ENCODE measurements around the gene PLAGL2. TPM values are rescaled to one million over a fixed set of nuclear protein-coding genes. Genes with fewer than 3 reads are reported as not detected.
"Not testable (repeated sequence)": the region's sequence is repeated elsewhere in the genome, so short reads cannot be mapped to it uniquely, and the experiment has no call there.

The PLAGL2 gene
- total RNA-seq, 1 experiment from 2014 or later = 40.4 TPM

GRCh38 chr20:32249030-32249738 is 41.6 kb upstream of the PLAGL2 start:
- Histone ChIP-seq H3K4me3 (ENCODE audit: low read depth, low read length, poor library complexity, severe bottlenecking) (no peak overlapping the region), H3K27me3 (replicated peaks; ENCODE audit: insufficient read depth, low read depth, low read length, poor library complexity) (no peaks in the 10 kb centered on the region), H3K27ac (ENCODE audit: low read depth, low read length, poor library complexity, severe bottlenecking) (no peak overlapping the region), H3K9me3 (ENCODE audit: low read depth, low read length, poor library complexity, severe bottlenecking) (no peaks in the 10 kb centered on the region), H3K4me1 (ENCODE audit: insufficient read depth, low read length, poor library complexity, severe bottlenecking) (no peaks in the 10 kb centered on the region), H3K36me3 (ENCODE audit: insufficient read depth, low read length, poor library complexity, severe bottlenecking) (no peaks in the 10 kb centered on the region)
- no peak for TF ChIP-seq EZH2 (IDR thresholded peaks at IDR 0.05; ENCODE audit: borderline replicate concordance, low read depth, low read length, poor library complexity, severe bottlenecking)
- TF ChIP-seq CTCF (conservative IDR thresholded peaks at IDR 0.05; ENCODE audit: low read depth, low read length) = no peak
- POLR2A ChIA-PET (ENCODE audit: low non-redundant PET) = no interaction called here
- DNase-seq (ENCODE audit: low spot score) = no peak
- BruUV-seq (replicated peaks) = no TSS peak
- intact Hi-C loops (cut with micrococcal nuclease; ENCODE audit: unreplicated experiment) = no loop called here
- CTCF ChIA-PET = no interaction called here

- H3K27me3 ChIP-seq (replicated peaks; ENCODE audit: insufficient read depth, low read depth, low read length, poor library complexity) = no peaks in the 10 kb centered on the region
- TF ChIP-seq CTCF (conservative IDR thresholded peaks at IDR 0.05; ENCODE audit: low read depth, low read length) (no peak), EZH2 (IDR thresholded peaks at IDR 0.05; ENCODE audit: borderline replicate concordance, low read depth, low read length, poor library complexity, severe bottlenecking) (no peak)
- BruUV-seq (replicated peaks) = no TSS peak
- intact Hi-C loops (cut with micrococcal nuclease; ENCODE audit: unreplicated experiment) = no loop called here
- no peak overlapping the region for H3K4me3 ChIP-seq (ENCODE audit: low read depth, low read length, poor library complexity, severe bottlenecking)
- H3K4me1 ChIP-seq (ENCODE audit: insufficient read depth, low read length, poor library complexity, severe bottlenecking) = no peaks in the 10 kb centered on the region
- no peaks in the 10 kb centered on the region for H3K9me3 ChIP-seq (ENCODE audit: low read depth, low read length, poor library complexity, severe bottlenecking)
- DNase-seq (ENCODE audit: low spot score) = no peak
- ChIA-PET CTCF (no interaction called here), POLR2A (ENCODE audit: low non-redundant PET) (no interaction called here)
- H3K27ac ChIP-seq (ENCODE audit: low read depth, low read length, poor library complexity, severe bottlenecking) = no peak overlapping the region
- H3K36me3 ChIP-seq (ENCODE audit: insufficient read depth, low read length, poor library complexity, severe bottlenecking) = no peaks in the 10 kb centered on the region
Measured at GRCh38 chr20:32248043-32248442, 40.5 kb upstream of the PLAGL2 start.

GRCh38 chr20:32246208-32246607 is 38.7 kb upstream of the PLAGL2 start:
- H3K4me1 ChIP-seq (ENCODE audit: insufficient read depth, low read length, poor library complexity, severe bottlenecking); H3K27me3 ChIP-seq (replicated peaks; ENCODE audit: insufficient read depth, low read depth, low read length, poor library complexity); H3K27ac ChIP-seq (ENCODE audit: low read depth, low read length, poor library complexity, severe bottlenecking); H3K9me3 ChIP-seq (ENCODE audit: low read depth, low read length, poor library complexity, severe bottlenecking); H3K36me3 ChIP-seq (ENCODE audit: insufficient read depth, low read length, poor library complexity, severe bottlenecking); intact Hi-C loops (cut with micrococcal nuclease; ENCODE audit: unreplicated experiment); H3K4me3 ChIP-seq (ENCODE audit: low read depth, low read length, poor library complexity, severe bottlenecking); BruUV-seq (replicated peaks); POLR2A ChIA-PET (ENCODE audit: low non-redundant PET); CTCF ChIA-PET; DNase-seq (ENCODE audit: low spot score): not testable (repeated sequence)

GRCh38 chr20:32244959-32245358 is 37.4 kb upstream of the PLAGL2 start:
- H3K4me1 ChIP-seq (ENCODE audit: insufficient read depth, low read length, poor library complexity, severe bottlenecking) = no peaks in the 10 kb centered on the region
- TF ChIP-seq EZH2 (IDR thresholded peaks at IDR 0.05; ENCODE audit: borderline replicate concordance, low read depth, low read length, poor library complexity, severe bottlenecking) (no peak), CTCF (conservative IDR thresholded peaks at IDR 0.05; ENCODE audit: low read depth, low read length) (no peak)
- no peak for DNase-seq (ENCODE audit: low spot score)
- POLR2A ChIA-PET (ENCODE audit: low non-redundant PET) = no interaction called here
- no peak overlapping the region for H3K27ac ChIP-seq (ENCODE audit: low read depth, low read length, poor library complexity, severe bottlenecking)
- CTCF ChIA-PET = no interaction called here
- no peaks in the 10 kb centered on the region for H3K9me3 ChIP-seq (ENCODE audit: low read depth, low read length, poor library complexity, severe bottlenecking)
- intact Hi-C loops (cut with micrococcal nuclease; ENCODE audit: unreplicated experiment) = no loop called here
- no TSS peak for BruUV-seq (replicated peaks)
- H3K36me3 ChIP-seq (ENCODE audit: insufficient read depth, low read length, poor library complexity, severe bottlenecking) = no peaks in the 10 kb centered on the region
- no peak overlapping the region for H3K4me3 ChIP-seq (ENCODE audit: low read depth, low read length, poor library complexity, severe bottlenecking)
- H3K27me3 ChIP-seq (replicated peaks; ENCODE audit: insufficient read depth, low read depth, low read length, poor library complexity) = no peaks in the 10 kb centered on the region

Data from A673 (cell line).